Activated naive CD8-positive, alpha-beta T cell treated with anti-CD3 and anti-CD28 coated beads for 36 hours (primary cell): Measurements from ENCODE around the gene GRAMD1A. TPM values are rescaled to one million over a fixed set of nuclear protein-coding genes. Genes with fewer than 3 reads are reported as not detected.

Source experiments
- DNase-seq: peaks from one replicate; pipeline ENCODE4 v3.0.0; 2021
- H3K27ac Mint-ChIP-seq: one replicate; pipeline ENCODE4 v1.8.0; 2022; ENCODE audit warnings: mild to moderate bottlenecking, moderate library complexity, mixed read lengths
- H3K27me3 Mint-ChIP-seq: one replicate; pipeline ENCODE4 v1.8.0; 2022; ENCODE audit warnings: mild to moderate bottlenecking, mixed read lengths
- H3K36me3 Mint-ChIP-seq: one replicate; pipeline ENCODE4 v1.8.0; 2021; ENCODE audit warnings: mild to moderate bottlenecking, mixed read lengths
- H3K4me1 Mint-ChIP-seq: one replicate; pipeline ENCODE4 v1.8.0; 2021; ENCODE audit warnings: mixed read lengths
- H3K4me3 Mint-ChIP-seq: one replicate; pipeline ENCODE4 v1.8.0; 2022; ENCODE audit warnings: mild to moderate bottlenecking, moderate library complexity, mixed read lengths
- H3K9me3 Mint-ChIP-seq: one replicate; pipeline ENCODE4 v1.8.0; 2022; ENCODE audit warnings: mixed read lengths
- total RNA-seq, 2 experiments: library from RNA; stranded (reverse); gene quantifications; one replicate each; pipeline ENCODE4 v1.2.3, GENCODE V29; 2021

Gene GRAMD1A
- total RNA-seq, 2 experiments from 2014 or later, result 135 to 140 TPM

- no peak overlapping the region for H3K27ac Mint-ChIP-seq
These were observed 54.5 kb downstream of the GRAMD1A start for GRCh38 chr19:35054626-35055025.

GRCh38 chr19:35055715-35056179 lies 55.6 kb downstream of the GRAMD1A start:
- Mint-ChIP-seq H3K4me3 (no peak overlapping the region), H3K27ac (no peak overlapping the region), H3K36me3 (no peaks in the 10 kb centered on the region), H3K9me3 (no peaks in the 10 kb centered on the region), H3K4me1 (no peaks in the 10 kb centered on the region), H3K27me3 (no peaks in the 10 kb centered on the region)
- no peak for DNase-seq

More at GRCh38 chr19:35054626-35055025, 54.5 kb downstream of the GRAMD1A start:
- Mint-ChIP-seq H3K4me1 (no peaks in the 10 kb centered on the region), H3K4me3 (no peak overlapping the region), H3K9me3 (no peaks in the 10 kb centered on the region), H3K36me3 (no peaks in the 10 kb centered on the region), H3K27me3 (no peaks in the 10 kb centered on the region)
- DNase-seq, result no peak

- H3K4me3 Mint-ChIP-seq, result no peak overlapping the region
These were observed 56.5 kb downstream of the GRAMD1A start for GRCh38 chr19:35056513-35057063.

GRCh38 chr19:35058370-35058769 lies 58.2 kb downstream of the GRAMD1A start:
- no peaks in the 10 kb centered on the region for H3K4me1 Mint-ChIP-seq
- H3K36me3 Mint-ChIP-seq, result no peaks in the 10 kb centered on the region
- no peaks in the 10 kb centered on the region for H3K27me3 Mint-ChIP-seq
- no peak overlapping the region for H3K4me3 Mint-ChIP-seq
- H3K9me3 Mint-ChIP-seq, result no peaks in the 10 kb centered on the region
- no peak for DNase-seq
- H3K27ac Mint-ChIP-seq, result no peak overlapping the region

More at GRCh38 chr19:35056513-35057063, 56.5 kb downstream of the GRAMD1A start:
- Mint-ChIP-seq H3K27me3 (no peaks in the 10 kb centered on the region), H3K36me3 (no peaks in the 10 kb centered on the region), H3K27ac (no peak overlapping the region), H3K4me1 (no peaks in the 10 kb centered on the region), H3K9me3 (no peaks in the 10 kb centered on the region)
- no peak for DNase-seq

- Mint-ChIP-seq H3K36me3 (no peaks in the 10 kb centered on the region), H3K27ac (no peak overlapping the region), H3K4me3 (no peak overlapping the region), H3K4me1 (peaks cover 4% of the 10 kb centered on the region), H3K9me3 (no peaks in the 10 kb centered on the region), H3K27me3 (no peaks in the 10 kb centered on the region)
- no peak for DNase-seq
These were observed 59.1 kb downstream of the GRAMD1A start for GRCh38 chr19:35059006-35059798.

GRCh38 chr19:35059799-35060091 lies 59.6 kb downstream of the GRAMD1A start:
- Mint-ChIP-seq H3K4me1 (peaks cover 4% of the 10 kb centered on the region), H3K4me3 (no peak overlapping the region), H3K27me3 (no peaks in the 10 kb centered on the region), H3K36me3 (no peaks in the 10 kb centered on the region), H3K9me3 (no peaks in the 10 kb centered on the region), H3K27ac (no peak overlapping the region)
- no peak for DNase-seq

- Mint-ChIP-seq H3K36me3 (no peaks in the 10 kb centered on the region), H3K4me1 (peaks cover 4% of the 10 kb centered on the region), H3K4me3 (no peak overlapping the region), H3K9me3 (no peaks in the 10 kb centered on the region), H3K27me3 (no peaks in the 10 kb centered on the region), H3K27ac (no peak overlapping the region)
- no peak for DNase-seq
These were observed 60.2 kb downstream of the GRAMD1A start for GRCh38 chr19:35060160-35060855.

- no peak for DNase-seq
- no peak overlapping the region for H3K4me3 Mint-ChIP-seq
- peaks cover 4% of the 10 kb centered on the region for H3K4me1 Mint-ChIP-seq
- no peaks in the 10 kb centered on the region for H3K9me3 Mint-ChIP-seq
- no peak overlapping the region for H3K27ac Mint-ChIP-seq
- no peaks in the 10 kb centered on the region for H3K27me3 Mint-ChIP-seq
- no peaks in the 10 kb centered on the region for H3K36me3 Mint-ChIP-seq
These were observed 61.7 kb downstream of the GRAMD1A start for GRCh38 chr19:35061583-35062373.

GRCh38 chr19:35062942-35063341 lies 62.8 kb downstream of the GRAMD1A start:
- no peaks in the 10 kb centered on the region for H3K36me3 Mint-ChIP-seq
- H3K9me3 Mint-ChIP-seq, result no peaks in the 10 kb centered on the region
- no peak overlapping the region for H3K4me3 Mint-ChIP-seq
- no peak for DNase-seq
- no peak overlapping the region for H3K27ac Mint-ChIP-seq
- H3K4me1 Mint-ChIP-seq, result peaks cover 11% of the 10 kb centered on the region
- H3K27me3 Mint-ChIP-seq, result no peaks in the 10 kb centered on the region

GRCh38 chr19:35063940-35064818 lies 64.1 kb downstream of the GRAMD1A start:
- peaks cover 11% of the 10 kb centered on the region for H3K4me1 Mint-ChIP-seq
- peak; percentile 28 for DNase-seq
- H3K27ac Mint-ChIP-seq, result peak overlapping the region; percentile 50
- no peak overlapping the region for H3K4me3 Mint-ChIP-seq
- H3K36me3 Mint-ChIP-seq, result no peaks in the 10 kb centered on the region
- H3K27me3 Mint-ChIP-seq, result no peaks in the 10 kb centered on the region
- no peaks in the 10 kb centered on the region for H3K9me3 Mint-ChIP-seq

GRCh38 chr19:35065574-35065973 lies 65.5 kb downstream of the GRAMD1A start:
- peaks cover 11% of the 10 kb centered on the region for H3K4me1 Mint-ChIP-seq
- H3K9me3 Mint-ChIP-seq, result no peaks in the 10 kb centered on the region
- H3K27me3 Mint-ChIP-seq, result no peaks in the 10 kb centered on the region
- DNase-seq, result no peak
- H3K27ac Mint-ChIP-seq, result no peak overlapping the region
- H3K36me3 Mint-ChIP-seq, result peaks cover under 1% of the 10 kb centered on the region
- H3K4me3 Mint-ChIP-seq, result no peak overlapping the region

GRCh38 chr19:35066121-35066520 lies 66.0 kb downstream of the GRAMD1A start:
- H3K4me1 Mint-ChIP-seq, result peaks cover 11% of the 10 kb centered on the region
- DNase-seq, result no peak
- H3K4me3 Mint-ChIP-seq, result no peak overlapping the region
- no peaks in the 10 kb centered on the region for H3K27me3 Mint-ChIP-seq
- H3K9me3 Mint-ChIP-seq, result no peaks in the 10 kb centered on the region
- H3K36me3 Mint-ChIP-seq, result peaks cover 2% of the 10 kb centered on the region
- no peak overlapping the region for H3K27ac Mint-ChIP-seq

GRCh38 chr19:35066691-35067563 lies 66.8 kb downstream of the GRAMD1A start:
- DNase-seq, result peak; percentile 88
- Mint-ChIP-seq H3K9me3 (no peaks in the 10 kb centered on the region), H3K27ac (peak overlapping the region; percentile 49), H3K4me3 (no peak overlapping the region), H3K27me3 (no peaks in the 10 kb centered on the region), H3K4me1 (peaks cover 11% of the 10 kb centered on the region), H3K36me3 (peaks cover 2% of the 10 kb centered on the region)
